Endothelial cell (in vitro differentiated cells): ENCODE measurements around the gene RBMS3. TPM values are rescaled to one million over a fixed set of nuclear protein-coding genes. Genes with fewer than 3 reads are reported as not detected.
A peak's percentile ranks its signal among the peaks of the same experiment; 100 is the strongest.

ENCODE experiments used
- DNase-seq: peaks from one replicate; pipeline ENCODE4 v3.0.0; 2021; ENCODE audit warnings: low spot score
- H3K27ac Mint-ChIP-seq: one replicate; pipeline ENCODE4 v1.8.0; 2021; ENCODE audit warnings: mixed read lengths, inconsistent platforms; ENCODE audit not compliant: unreplicated experiment
- H3K27me3 Mint-ChIP-seq: one replicate; pipeline ENCODE4 v1.8.0; 2021; ENCODE audit warnings: mild to moderate bottlenecking, moderate library complexity, mixed read lengths, inconsistent platforms; ENCODE audit not compliant: unreplicated experiment
- H3K36me3 Mint-ChIP-seq: one replicate; pipeline ENCODE4 v1.8.0; 2021; ENCODE audit warnings: mild to moderate bottlenecking, low read depth, mixed read lengths, inconsistent platforms; ENCODE audit not compliant: unreplicated experiment
- H3K4me1 Mint-ChIP-seq: one replicate; pipeline ENCODE4 v1.8.0; 2021; ENCODE audit warnings: mild to moderate bottlenecking, mixed read lengths, inconsistent platforms; ENCODE audit not compliant: unreplicated experiment
- H3K4me3 Mint-ChIP-seq: one replicate; pipeline ENCODE4 v1.8.0; 2021; ENCODE audit warnings: mild to moderate bottlenecking, mixed read lengths, inconsistent platforms; ENCODE audit not compliant: unreplicated experiment
- H3K9me3 Mint-ChIP-seq: one replicate; pipeline ENCODE4 v1.8.0; 2021; ENCODE audit warnings: mixed read lengths, inconsistent platforms; ENCODE audit not compliant: unreplicated experiment
- total RNA-seq: library from RNA; stranded (reverse); fragmentation: NEBNext Ultra II Directional; extraction: Animal tissue kit (Norgen Biotek cat#: 25700); gene quantifications from one replicate; pipeline ENCODE4 v1.2.1, GENCODE V29; 2021; ENCODE audit not compliant: unreplicated experiment
- TF ChIP-seq, protein P1 (sequence below): fragments of 200-600 bp; sonication (generic); IDR thresholded peaks from one replicate; pipeline ENCODE4 v1.5.0; 2021; ENCODE audit warnings: antibody characterized with exemption; ENCODE audit not compliant: unreplicated experiment

The RBMS3 gene
- total RNA-seq, 1 donor from 2014 or later: 30.9 TPM

DNA sequence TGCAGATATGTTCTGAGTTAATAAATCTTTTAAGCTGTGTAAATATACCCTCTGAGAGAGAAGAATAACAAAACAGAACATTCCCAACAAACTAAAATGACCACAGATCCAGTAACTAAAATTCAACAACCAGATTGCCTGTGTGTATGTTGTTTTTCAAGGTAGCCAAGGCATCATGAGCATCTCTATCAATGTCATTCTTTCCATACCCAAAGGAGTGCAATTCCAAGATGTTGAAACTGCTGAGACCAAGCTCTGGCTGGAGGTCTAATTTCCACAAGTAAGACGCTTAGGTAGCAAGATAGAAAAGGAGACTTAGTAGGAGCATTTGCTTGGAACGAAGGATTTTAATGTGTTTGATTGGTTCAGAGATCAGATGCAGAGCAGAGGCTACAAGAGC is 276.3 kb downstream of the RBMS3 start:
- TF ChIP-seq, protein P1, sequence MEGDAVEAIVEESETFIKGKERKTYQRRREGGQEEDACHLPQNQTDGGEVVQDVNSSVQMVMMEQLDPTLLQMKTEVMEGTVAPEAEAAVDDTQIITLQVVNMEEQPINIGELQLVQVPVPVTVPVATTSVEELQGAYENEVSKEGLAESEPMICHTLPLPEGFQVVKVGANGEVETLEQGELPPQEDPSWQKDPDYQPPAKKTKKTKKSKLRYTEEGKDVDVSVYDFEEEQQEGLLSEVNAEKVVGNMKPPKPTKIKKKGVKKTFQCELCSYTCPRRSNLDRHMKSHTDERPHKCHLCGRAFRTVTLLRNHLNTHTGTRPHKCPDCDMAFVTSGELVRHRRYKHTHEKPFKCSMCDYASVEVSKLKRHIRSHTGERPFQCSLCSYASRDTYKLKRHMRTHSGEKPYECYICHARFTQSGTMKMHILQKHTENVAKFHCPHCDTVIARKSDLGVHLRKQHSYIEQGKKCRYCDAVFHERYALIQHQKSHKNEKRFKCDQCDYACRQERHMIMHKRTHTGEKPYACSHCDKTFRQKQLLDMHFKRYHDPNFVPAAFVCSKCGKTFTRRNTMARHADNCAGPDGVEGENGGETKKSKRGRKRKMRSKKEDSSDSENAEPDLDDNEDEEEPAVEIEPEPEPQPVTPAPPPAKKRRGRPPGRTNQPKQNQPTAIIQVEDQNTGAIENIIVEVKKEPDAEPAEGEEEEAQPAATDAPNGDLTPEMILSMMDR: no peak
- no peak overlapping the region for H3K4me3 Mint-ChIP-seq
- H3K9me3 Mint-ChIP-seq: no peaks in the 10 kb centered on the region
- no peak overlapping the region for H3K27ac Mint-ChIP-seq
- H3K36me3 Mint-ChIP-seq: no peaks in the 10 kb centered on the region
- no peak for DNase-seq
- no peaks in the 10 kb centered on the region for H3K27me3 Mint-ChIP-seq
- peaks cover 12% of the 10 kb centered on the region for H3K4me1 Mint-ChIP-seq

DNA sequence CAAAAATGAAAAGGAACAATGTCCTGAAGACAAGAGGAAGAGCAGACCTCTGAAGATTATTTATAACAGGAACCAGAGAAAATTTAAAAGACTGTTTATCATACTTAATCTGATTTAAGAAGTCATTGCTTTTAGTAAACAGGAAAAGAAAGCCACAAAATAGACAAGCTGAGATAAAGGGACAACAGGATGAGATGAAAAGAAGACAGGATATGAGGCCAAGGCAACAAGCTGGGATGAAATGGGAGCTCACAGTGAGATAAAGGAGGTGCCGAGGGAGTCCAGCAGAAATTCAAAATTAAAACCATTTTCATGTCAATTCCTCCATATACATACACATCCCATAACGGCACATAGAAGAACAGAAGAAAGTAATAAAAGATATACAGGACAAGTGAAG is 277.0 kb downstream of the RBMS3 start:
- TF ChIP-seq, protein P1: no peak
- DNase-seq: no peak
- Mint-ChIP-seq H3K4me3 (no peak overlapping the region), H3K36me3 (no peaks in the 10 kb centered on the region), H3K27ac (no peak overlapping the region), H3K27me3 (no peaks in the 10 kb centered on the region), H3K4me1 (peaks cover 12% of the 10 kb centered on the region), H3K9me3 (no peaks in the 10 kb centered on the region)

DNA sequence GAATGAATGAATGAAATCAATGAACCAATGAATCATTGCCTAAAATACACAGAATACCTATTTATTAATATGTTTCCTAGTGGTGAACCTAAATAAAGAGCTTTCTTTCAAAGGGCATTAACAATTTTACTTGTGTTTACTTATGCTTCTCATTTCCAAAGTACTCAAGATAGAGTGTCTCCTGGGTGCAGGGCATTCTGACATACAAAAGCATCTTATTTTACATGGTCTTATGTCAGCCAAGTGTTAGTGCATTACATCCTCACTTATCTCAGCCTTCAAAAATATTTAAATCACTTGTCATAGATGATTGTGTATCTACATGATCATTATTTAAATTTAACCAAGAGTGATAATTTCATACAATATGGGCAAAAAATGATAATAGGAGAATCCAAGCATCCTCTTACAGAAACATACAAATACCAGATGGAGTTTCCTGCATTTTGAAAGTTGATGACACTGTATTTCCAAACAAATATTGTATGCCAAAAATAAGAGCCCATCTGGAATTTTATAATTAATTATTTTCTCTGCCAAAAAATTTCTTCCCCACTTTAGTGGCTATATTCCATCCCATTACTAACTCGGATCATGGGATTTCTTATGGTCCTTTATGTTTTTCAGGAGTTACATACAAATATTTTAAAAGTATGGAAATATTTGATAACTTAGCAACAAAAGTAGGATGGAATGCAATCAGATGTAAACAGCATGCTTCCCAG is 279.0 kb downstream of the RBMS3 start:
- TF ChIP-seq, protein P1: no peak

DNA sequence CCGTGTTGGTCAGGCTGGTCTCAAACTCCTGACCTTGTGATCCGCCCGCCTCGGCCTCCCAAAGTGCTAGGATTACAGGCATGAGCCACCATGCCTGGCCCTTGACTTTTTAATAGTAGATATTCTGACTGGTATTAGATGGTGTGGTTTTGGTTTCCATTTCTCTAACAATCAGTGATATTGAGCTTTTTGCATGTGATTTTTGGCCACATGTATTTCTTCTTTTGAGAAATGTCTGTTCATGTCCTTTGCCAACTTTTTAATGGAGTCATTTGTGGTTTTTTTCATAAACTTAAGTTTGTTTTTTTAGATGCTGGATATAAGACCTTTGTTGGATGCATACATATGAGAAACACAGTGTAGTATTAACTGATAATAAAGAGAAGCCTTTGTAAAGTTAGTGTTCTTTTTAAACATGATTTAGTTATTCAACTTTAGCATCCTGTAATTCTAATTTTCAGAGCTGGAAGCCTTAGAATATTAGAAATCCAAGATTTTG is 280.8 kb downstream of the RBMS3 start:
- Mint-ChIP-seq H3K4me3 (no peak overlapping the region), H3K27ac (no peak overlapping the region), H3K9me3 (no peaks in the 10 kb centered on the region), H3K4me1 (peaks cover 15% of the 10 kb centered on the region), H3K36me3 (no peaks in the 10 kb centered on the region), H3K27me3 (peaks cover 1% of the 10 kb centered on the region)
- DNase-seq: no peak
- TF ChIP-seq, protein P1: no peak

More for the DNA sequence above, 279.0 kb downstream of the RBMS3 start:
- peaks cover 12% of the 10 kb centered on the region for H3K4me1 Mint-ChIP-seq
- H3K9me3 Mint-ChIP-seq: no peaks in the 10 kb centered on the region
- no peak for DNase-seq
- no peaks in the 10 kb centered on the region for H3K36me3 Mint-ChIP-seq
- peaks cover 1% of the 10 kb centered on the region for H3K27me3 Mint-ChIP-seq
- H3K4me3 Mint-ChIP-seq: no peak overlapping the region
- H3K27ac Mint-ChIP-seq: no peak overlapping the region

DNA sequence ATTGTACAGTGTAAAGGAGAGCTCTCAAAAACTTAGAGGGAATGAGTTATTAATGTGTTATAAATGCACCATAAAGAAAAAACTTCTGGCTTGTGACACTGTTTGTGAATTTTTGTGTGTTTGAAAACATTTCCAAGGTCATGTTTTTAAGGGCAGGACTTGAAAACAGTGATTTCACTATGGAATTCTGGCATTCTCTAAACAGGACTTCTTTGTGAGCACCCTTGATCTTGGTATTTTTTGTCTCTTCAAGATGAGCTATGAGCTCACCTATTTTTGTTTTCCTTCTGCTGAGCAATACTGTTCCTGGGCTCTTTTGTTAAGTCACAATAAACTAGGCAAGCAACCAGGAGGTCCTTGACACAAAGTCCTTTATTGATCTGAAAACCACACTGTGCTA is 284.4 kb downstream of the RBMS3 start:
- H3K27me3 Mint-ChIP-seq: peaks cover 1% of the 10 kb centered on the region
- TF ChIP-seq, protein P1: no peak
- no peaks in the 10 kb centered on the region for H3K36me3 Mint-ChIP-seq
- peak overlapping the region; percentile 32 for H3K27ac Mint-ChIP-seq
- no peaks in the 10 kb centered on the region for H3K9me3 Mint-ChIP-seq
- no peak overlapping the region for H3K4me3 Mint-ChIP-seq
- peaks cover 3% of the 10 kb centered on the region for H3K4me1 Mint-ChIP-seq
- no peak for DNase-seq
